Progenitor cell of endocrine pancreas (in vitro differentiated cells): ENCODE results near the gene ADAMTS16. TPM values are rescaled to one million over a fixed set of nuclear protein-coding genes. Genes with fewer than 3 reads are reported as not detected.

Experiments
- DNase-seq: peaks from one replicate; pipeline ENCODE4 v3.0.0; 2021; ENCODE audit warnings: low spot score; ENCODE audit not compliant: unreplicated experiment
- H3K27ac Mint-ChIP-seq: 2 replicates; pipeline ENCODE4 v1.8.0; 2021; ENCODE audit warnings: mild to moderate bottlenecking, moderate library complexity, mixed read lengths
- H3K27me3 Mint-ChIP-seq: 2 replicates; pipeline ENCODE4 v1.8.0; 2021; ENCODE audit warnings: mixed read lengths
- H3K36me3 Mint-ChIP-seq: 2 replicates; pipeline ENCODE4 v1.8.0; 2022; ENCODE audit warnings: mixed read lengths; ENCODE audit not compliant: insufficient read depth
- H3K4me1 Mint-ChIP-seq: 2 replicates; pipeline ENCODE4 v1.8.0; 2021; ENCODE audit warnings: low read depth, mixed read lengths
- H3K4me3 Mint-ChIP-seq: 2 replicates; pipeline ENCODE4 v1.8.0; 2021; ENCODE audit warnings: low read depth, mild to moderate bottlenecking, moderate library complexity, mixed read lengths
- H3K9me3 Mint-ChIP-seq: 2 replicates; pipeline ENCODE4 v1.8.0; 2021; ENCODE audit warnings: low read depth, mixed read lengths
- long read RNA-seq: library from polyadenylated mRNA; unstranded; transcript quantifications from one replicate; pipeline ENCODE4 v2.0.0, GENCODE V29; 2020
- total RNA-seq: library from RNA; stranded (reverse); gene quantifications from 2 replicates; pipeline ENCODE4 v1.2.1, GENCODE V29; 2021
- TF ChIP-seq, protein P1 (sequence below): fragments of 200-600 bp; sonication (generic); IDR thresholded peaks from one replicate; pipeline ENCODE4 v1.5.0; 2021; ENCODE audit warnings: antibody characterized with exemption, mild to moderate bottlenecking; ENCODE audit not compliant: unreplicated experiment

ADAMTS16 gene, protein sequence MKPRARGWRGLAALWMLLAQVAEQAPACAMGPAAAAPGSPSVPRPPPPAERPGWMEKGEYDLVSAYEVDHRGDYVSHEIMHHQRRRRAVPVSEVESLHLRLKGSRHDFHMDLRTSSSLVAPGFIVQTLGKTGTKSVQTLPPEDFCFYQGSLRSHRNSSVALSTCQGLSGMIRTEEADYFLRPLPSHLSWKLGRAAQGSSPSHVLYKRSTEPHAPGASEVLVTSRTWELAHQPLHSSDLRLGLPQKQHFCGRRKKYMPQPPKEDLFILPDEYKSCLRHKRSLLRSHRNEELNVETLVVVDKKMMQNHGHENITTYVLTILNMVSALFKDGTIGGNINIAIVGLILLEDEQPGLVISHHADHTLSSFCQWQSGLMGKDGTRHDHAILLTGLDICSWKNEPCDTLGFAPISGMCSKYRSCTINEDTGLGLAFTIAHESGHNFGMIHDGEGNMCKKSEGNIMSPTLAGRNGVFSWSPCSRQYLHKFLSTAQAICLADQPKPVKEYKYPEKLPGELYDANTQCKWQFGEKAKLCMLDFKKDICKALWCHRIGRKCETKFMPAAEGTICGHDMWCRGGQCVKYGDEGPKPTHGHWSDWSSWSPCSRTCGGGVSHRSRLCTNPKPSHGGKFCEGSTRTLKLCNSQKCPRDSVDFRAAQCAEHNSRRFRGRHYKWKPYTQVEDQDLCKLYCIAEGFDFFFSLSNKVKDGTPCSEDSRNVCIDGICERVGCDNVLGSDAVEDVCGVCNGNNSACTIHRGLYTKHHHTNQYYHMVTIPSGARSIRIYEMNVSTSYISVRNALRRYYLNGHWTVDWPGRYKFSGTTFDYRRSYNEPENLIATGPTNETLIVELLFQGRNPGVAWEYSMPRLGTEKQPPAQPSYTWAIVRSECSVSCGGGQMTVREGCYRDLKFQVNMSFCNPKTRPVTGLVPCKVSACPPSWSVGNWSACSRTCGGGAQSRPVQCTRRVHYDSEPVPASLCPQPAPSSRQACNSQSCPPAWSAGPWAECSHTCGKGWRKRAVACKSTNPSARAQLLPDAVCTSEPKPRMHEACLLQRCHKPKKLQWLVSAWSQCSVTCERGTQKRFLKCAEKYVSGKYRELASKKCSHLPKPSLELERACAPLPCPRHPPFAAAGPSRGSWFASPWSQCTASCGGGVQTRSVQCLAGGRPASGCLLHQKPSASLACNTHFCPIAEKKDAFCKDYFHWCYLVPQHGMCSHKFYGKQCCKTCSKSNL
- 33.1 and 40.7 TPM in 2 replicates for total RNA-seq
- long read RNA-seq, partial matches to known transcripts, result 11 of 22 reads
- long read RNA-seq, other reads (novel, unspliced or antisense), result 10 of 22 reads

DNA sequence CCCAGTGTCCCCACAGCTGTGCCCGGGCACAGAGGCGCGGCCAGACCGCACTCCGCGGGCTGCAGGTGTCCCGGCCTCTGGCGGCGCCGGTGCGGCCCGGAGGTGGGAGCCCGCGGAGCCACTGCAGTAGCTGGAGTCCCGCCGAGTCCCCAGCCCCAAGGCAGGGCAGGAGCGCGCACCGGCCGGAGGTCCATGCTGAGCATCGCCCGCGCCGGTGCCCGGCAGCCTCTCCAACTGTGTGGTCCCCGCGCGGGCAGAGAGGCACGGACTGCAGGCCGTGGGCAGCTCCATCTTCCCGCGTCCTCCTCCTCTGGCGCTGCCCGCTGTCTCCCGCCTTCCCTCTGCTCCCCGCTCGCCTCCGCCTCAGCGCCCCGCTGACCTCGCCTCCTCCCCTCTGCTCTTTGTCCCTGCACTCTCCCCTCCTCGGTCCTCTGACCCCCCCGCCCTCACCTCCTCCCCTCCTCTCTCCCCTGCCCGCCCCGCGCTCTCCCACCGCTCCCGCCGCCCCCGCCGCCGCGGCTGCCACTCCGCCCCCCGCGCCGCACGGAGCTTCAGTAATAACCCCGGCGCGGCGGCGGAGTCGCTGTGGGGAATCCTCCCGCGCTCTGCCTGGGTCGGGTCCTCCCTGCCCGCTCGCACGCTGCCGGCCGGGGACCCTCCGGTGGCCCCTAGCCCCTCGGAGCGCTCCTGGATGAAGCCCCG lies at the start of gene ADAMTS16:
Gene ADAMTS16, plus strand, starts transcription at position 554 of the 702 bp plus-strand sequence. Its CDS starts 138 bp downstream, at position 692.
- H3K4me3 Mint-ChIP-seq, result peak within 1 kb of the TSS; percentile 86
- H3K36me3 Mint-ChIP-seq, result peaks cover 23% of the 10 kb centered on the region
- TF ChIP-seq, protein P1, sequence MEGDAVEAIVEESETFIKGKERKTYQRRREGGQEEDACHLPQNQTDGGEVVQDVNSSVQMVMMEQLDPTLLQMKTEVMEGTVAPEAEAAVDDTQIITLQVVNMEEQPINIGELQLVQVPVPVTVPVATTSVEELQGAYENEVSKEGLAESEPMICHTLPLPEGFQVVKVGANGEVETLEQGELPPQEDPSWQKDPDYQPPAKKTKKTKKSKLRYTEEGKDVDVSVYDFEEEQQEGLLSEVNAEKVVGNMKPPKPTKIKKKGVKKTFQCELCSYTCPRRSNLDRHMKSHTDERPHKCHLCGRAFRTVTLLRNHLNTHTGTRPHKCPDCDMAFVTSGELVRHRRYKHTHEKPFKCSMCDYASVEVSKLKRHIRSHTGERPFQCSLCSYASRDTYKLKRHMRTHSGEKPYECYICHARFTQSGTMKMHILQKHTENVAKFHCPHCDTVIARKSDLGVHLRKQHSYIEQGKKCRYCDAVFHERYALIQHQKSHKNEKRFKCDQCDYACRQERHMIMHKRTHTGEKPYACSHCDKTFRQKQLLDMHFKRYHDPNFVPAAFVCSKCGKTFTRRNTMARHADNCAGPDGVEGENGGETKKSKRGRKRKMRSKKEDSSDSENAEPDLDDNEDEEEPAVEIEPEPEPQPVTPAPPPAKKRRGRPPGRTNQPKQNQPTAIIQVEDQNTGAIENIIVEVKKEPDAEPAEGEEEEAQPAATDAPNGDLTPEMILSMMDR, result no peak
- peak within 1 kb of the TSS; percentile 76 for H3K27ac Mint-ChIP-seq
- peak; percentile 55 for DNase-seq
- no peaks in the 10 kb centered on the region for H3K27me3 Mint-ChIP-seq
- peaks cover 9% of the 10 kb centered on the region for H3K9me3 Mint-ChIP-seq
- H3K4me1 Mint-ChIP-seq, result peaks cover 30% of the 10 kb centered on the region

DNA sequence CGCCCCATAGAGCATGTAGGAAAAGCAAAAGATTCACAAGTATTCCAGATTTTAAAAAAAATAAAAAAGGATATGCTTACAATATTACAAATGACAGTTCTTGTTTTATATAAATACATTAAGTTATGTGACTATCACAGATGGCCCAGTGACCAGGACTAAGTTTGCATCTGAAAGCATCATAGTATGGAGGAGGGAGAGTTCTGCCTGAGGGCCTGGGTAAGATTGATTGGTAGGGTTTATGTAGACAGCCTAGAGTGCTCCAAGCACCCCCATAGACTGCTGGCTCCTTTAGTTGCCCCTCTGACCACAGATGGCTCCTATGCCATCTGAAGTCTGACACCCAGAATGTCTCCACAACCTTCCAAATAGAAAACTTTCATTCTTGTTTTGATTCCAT lies 48.0 kb upstream of the ADAMTS16 start:
- Mint-ChIP-seq H3K4me3 (no peak overlapping the region), H3K36me3 (no peaks in the 10 kb centered on the region), H3K9me3 (peaks cover 3% of the 10 kb centered on the region), H3K27me3 (no peaks in the 10 kb centered on the region), H3K27ac (no peak overlapping the region), H3K4me1 (peaks cover 9% of the 10 kb centered on the region)
- no peak for DNase-seq
- TF ChIP-seq, protein P1, result no peak

DNA sequence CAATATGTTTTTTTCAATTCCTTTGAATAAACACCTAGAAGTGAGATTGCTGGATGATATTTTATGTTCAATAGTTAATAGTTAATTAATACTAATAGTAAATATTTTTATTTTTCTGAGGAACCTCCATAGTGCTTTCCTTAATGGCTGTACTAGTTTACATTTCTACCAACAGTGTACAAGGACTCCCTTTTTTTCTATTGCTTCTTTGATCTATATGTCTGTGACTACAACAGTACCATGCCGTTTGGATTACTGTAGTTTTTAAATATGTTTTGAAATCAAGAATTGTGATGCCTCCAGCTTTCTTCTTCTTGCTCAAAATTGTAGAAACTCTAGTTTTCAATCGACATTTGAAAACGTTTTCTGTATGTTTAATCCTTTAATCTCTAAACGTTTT lies 39.5 kb upstream of the ADAMTS16 start:
- Mint-ChIP-seq H3K36me3 (no peaks in the 10 kb centered on the region), H3K9me3 (peaks cover 8% of the 10 kb centered on the region), H3K4me3 (no peak overlapping the region), H3K27me3 (no peaks in the 10 kb centered on the region), H3K27ac (no peak overlapping the region), H3K4me1 (no peaks in the 10 kb centered on the region)
- TF ChIP-seq, protein P1, result no peak
- DNase-seq, result no peak

DNA sequence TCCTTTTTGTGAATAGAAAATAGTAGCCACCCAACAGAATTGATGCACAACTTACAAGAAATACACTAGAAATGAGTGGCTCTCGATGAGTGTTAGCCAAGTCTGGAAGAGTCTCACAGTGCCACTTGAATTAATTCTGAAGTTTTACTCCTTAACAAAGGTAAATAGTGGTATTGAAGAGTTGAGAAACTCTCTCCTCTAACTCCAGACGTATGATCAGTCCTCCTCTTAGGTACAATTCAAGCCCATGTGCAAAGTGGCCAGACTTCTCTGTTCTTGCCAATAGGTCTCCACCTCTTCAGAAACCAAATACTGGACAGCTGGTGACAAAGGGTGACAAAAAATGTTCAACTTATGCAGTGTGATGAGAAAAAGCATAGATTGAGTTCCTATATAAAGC lies 38.5 kb upstream of the ADAMTS16 start:
- H3K4me1 Mint-ChIP-seq, result no peaks in the 10 kb centered on the region
- no peak overlapping the region for H3K4me3 Mint-ChIP-seq
- H3K9me3 Mint-ChIP-seq, result peaks cover 8% of the 10 kb centered on the region
- H3K36me3 Mint-ChIP-seq, result no peaks in the 10 kb centered on the region
- TF ChIP-seq, protein P1, result no peak
- H3K27me3 Mint-ChIP-seq, result no peaks in the 10 kb centered on the region
- no peak overlapping the region for H3K27ac Mint-ChIP-seq
- DNase-seq, result no peak
